GM19099 (cell line): ENCODE data around the gene PKD2L2.

ENCODE experiments used
- POLR2A ChIP-seq: IDR thresholded peaks from 3 replicates; pipeline ENCODE4 v1.6.1; 2011; ENCODE audit warnings: low read depth; ENCODE audit not compliant: insufficient read length; ENCODE audit errors: extremely low read depth

PKD2L2 gene

DNA sequence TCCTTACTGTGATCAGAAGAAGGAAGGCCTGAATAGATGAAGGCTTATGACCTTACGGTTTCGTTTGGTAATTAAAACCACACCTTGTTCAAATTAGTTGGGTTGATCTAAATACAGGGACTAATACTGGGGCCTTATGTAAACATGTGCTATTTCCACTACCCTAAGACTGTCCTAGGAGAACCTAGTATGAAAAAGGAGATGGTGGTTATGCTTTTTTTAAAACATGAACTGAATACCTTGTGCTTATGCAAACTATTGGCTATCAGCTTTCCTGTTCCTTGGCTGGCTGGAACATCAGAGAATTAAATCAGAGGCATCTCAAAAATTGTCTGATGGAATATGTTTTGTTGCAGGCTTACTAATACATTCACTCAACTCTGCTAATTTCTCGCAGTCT lies 17.7 kb upstream of the PKD2L2 start:
- TF ChIP-seq POLR2A = no peak

- TF ChIP-seq POLR2A = no peak
These were observed 16.8 kb upstream of the PKD2L2 start for GRCh38 chr5:137872466-137872865.

DNA sequence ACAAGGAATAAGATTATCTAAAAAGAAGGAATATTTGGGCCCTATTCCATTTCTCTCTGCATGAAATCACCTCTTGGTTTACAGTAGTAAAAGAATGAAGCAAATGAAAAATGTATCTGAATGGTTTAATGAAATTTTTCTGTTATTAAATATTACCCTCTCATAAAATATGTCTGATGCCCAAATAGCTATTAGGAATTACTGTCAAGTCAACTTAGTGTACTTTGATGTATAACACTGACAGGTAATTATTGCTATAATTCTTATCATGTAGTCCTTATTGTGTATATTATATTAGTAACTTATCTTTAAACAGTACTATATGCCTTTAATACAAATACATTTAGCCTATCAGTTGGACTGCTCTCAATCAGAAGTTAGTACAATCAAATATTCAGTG lies 13.2 kb upstream of the PKD2L2 start:
- no peak for TF ChIP-seq POLR2A

- no peak for TF ChIP-seq POLR2A
These were observed 8.9 kb upstream of the PKD2L2 start for GRCh38 chr5:137880313-137880712.

DNA sequence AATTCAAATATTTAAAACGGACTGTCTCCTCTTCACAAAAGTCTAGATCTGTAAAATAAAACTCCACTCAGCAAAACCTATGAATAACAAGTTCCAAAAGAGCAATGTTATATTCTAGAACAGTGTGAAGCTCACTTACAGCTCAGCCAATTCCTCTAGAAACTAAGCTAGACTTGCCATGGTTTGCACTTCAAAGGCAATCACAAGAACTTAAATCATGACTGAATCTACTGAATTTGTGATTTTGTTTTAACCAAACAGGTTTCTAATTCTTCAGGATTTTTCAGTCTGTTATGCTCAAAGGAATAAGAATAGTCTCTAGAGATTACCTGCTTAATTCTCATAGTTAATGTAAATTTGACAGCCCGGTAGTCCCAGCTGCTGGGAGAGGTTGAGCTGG lies 1.4 kb upstream of the PKD2L2 start:
- TF ChIP-seq POLR2A = no peak

- no peak for TF ChIP-seq POLR2A
These were observed 793 bp upstream of the PKD2L2 start for GRCh38 chr5:137888466-137888862.

GRCh38 chr5:137890845-137891244 lies 1.6 kb downstream of the PKD2L2 start:
- no peak for TF ChIP-seq POLR2A

GRCh38 chr5:137891849-137892248 lies 2.6 kb downstream of the PKD2L2 start:
- no peak for TF ChIP-seq POLR2A

- no peak for TF ChIP-seq POLR2A
These were observed 5.3 kb downstream of the PKD2L2 start for GRCh38 chr5:137894586-137894985.

DNA sequence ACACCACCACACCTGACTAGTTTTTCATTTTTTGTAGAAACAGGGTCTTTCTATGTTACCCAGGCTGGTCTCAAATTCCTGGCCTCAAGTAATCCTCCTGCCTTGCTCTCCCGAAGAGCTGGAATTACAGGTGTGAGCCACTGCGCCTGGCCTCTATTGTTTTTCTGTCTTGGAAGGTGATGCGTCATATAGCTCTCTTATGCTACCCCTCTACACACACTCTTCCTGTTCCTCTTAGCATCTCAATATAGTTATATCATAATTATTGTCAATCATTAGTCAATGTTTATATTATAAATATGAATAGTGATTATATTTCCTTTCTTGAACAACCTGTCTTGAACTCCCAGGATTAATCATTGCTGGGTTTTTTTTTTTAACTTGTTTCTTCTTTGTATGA lies 7.3 kb downstream of the PKD2L2 start:
- no peak for TF ChIP-seq POLR2A

GRCh38 chr5:137899493-137899892 lies 10.2 kb downstream of the PKD2L2 start:
- no peak for TF ChIP-seq POLR2A

- TF ChIP-seq POLR2A = no peak
These were observed 12.0 kb downstream of the PKD2L2 start for GRCh38 chr5:137901011-137901817.

DNA sequence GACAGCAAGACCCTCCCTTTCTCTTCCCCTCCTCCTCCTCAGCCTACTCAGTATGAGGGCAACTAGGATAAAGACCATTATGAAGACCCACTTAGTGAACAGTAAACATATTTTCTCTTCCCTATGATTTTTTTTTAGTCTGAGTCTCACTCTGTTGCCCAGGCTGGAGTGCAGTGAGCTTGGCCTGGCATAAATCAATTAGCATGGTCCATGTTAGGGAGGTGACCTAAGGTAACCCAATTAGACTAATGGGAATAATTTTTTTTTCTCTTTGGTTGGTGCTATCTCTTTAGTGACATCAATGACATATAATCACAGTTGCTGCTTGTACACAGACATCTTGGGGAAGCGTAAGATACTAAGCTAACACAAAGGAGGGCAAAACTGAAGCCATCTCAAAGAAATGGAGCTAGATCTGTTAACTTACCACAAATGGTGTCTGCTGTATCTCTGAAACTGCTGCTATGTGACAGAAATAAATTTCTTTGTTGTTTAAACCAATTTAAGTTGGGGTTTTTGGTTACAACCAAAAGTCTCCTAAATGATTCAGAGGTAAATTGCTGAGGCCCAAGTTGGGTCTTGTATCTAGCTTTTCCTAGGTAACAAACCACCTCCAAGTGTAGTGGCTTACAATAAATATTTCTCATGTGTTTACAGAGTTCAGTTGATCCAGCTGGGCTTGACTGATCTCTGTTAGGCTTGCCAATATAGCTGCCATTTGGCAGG lies 13.3 kb downstream of the PKD2L2 start:
- TF ChIP-seq POLR2A = no peak

GRCh38 chr5:137914758-137915157 lies 25.5 kb downstream of the PKD2L2 start:
- no peak for TF ChIP-seq POLR2A

GRCh38 chr5:137916923-137917322 lies 27.7 kb downstream of the PKD2L2 start:
- TF ChIP-seq POLR2A = no peak

DNA sequence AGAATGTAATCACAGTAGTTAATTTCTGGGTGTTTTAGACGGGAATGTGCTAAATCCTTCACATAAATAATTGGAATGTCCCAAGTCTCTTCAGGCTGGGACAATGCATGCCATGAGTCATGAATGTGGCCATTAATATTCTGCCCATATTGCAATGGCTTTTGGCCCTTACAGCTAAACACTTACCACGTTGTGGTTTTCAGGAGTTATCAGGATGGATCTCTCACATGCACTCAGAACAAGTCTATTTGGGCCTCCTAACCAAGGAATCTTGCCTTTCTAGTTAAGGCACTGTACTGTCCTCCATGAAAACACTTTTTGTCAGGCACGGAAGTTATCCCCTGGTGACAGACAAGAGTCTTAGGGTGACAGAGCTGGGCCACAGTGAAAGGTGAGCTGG lies 32.7 kb downstream of the PKD2L2 start:
- no peak for TF ChIP-seq POLR2A

DNA sequence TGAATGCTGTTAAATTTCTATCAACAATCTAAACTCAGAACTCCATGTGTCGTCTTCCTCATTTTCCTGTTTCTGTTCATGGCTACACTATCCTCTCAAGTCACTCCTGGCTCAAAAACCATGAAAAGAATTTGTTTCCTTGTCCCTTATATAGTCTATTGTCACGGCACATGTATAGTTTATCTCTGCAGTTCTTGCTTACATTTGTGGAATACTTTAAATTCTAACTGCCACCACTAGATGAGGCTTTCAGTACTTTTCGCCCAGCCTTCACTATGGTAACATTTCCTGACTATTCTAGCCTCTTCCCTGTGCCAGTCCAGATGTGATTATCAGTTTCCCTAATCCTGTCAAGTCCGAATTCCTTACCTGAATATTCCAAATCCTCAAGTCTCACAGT lies 34.6 kb downstream of the PKD2L2 start:
- TF ChIP-seq POLR2A = no peak

GRCh38 chr5:137932800-137933199 lies 43.5 kb downstream of the PKD2L2 start:
- TF ChIP-seq POLR2A = no peak
